GM18861 (cell line): ENCODE measurements around the gene ARID3B.

Source experiments
- ATAC-seq: cut with Tn5 transposase; IDR thresholded peaks from one replicate; pipeline ENCODE4 v1.9.1; 2021; ENCODE audit not compliant: unreplicated experiment

ARID3B gene

DNA sequence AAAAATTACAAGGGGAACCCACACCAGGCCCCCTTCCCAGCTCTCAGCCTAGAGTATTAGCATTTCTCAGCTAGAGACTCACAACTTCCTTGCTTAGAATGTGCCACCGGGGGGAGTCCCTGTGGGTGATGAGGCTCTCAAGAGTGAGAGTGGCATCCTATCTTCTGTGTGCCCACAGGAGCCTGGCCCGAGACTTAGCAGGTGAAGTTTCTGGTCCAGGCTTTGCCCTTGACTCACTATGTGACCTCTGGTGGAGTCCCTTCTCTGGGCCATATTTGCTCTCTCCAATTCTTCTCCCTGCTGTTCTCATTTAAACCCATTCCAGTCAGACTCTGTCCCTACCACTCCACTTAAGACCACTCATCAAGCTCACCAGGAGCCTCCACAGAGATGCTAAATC lies 92.8 kb downstream of the ARID3B start:
- ATAC-seq, result no peak

DNA sequence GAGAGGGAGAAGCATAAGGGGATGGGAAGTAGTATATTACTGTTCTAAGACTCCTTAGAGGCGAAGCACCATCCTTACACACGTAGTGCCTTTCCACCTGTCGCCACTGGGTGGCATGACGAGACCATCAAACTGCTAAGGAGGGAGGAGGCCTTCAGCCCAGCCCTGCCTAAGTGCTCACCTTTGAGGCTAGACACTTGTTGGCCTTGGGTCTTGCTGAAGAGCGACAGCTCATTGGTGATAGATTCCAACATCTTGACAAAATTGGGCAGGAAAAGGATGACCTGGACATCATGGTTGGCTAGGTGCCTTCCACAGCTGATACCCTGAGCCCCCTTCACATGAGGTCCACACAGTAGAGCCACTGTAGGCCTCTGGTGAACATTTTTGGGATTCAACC lies 94.2 kb downstream of the ARID3B start:
- ATAC-seq, result peak; percentile 57

DNA sequence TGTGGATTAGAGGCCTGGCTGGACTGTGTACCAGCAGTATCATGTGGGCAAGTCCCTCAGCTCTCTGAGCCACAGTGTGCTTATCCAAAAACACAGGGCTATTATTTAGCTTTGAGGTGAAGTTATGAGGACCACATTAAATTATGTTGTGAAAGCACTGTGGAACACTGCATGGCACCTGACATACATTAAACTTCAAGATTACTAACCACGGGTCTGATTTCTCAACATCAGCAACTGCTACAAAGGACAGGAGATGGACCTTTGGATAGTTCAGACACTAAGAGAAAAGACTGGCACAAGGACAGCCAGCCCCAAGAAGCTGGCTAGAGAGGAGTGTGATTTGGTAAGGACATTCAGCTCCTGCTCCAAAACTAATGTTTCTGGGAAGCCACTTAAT lies 96.0 kb downstream of the ARID3B start:
- ATAC-seq, result no peak

DNA sequence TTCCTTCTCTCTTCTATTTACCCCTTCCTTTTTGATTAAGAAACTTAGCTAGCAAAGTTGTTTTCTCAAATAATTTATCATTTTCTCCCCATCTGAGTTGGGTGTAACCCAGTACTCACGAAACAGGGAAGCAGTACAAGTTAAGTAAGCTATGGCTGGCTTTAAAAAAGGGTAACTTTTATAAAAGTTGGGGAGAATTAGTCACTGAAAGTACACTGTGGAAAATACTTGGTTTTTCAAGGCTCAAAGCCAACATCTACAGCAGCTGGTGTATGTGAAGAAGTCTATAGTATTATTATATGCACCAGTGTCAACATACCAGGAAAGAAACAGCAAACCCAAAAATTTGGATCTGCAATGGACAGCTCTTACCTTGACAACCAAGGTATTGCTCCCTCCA lies 100.1 kb downstream of the ARID3B start:
- ATAC-seq, result no peak

GRCh38 chr15:74642348-74642733 lies 101.3 kb downstream of the ARID3B start:
- no peak for ATAC-seq

DNA sequence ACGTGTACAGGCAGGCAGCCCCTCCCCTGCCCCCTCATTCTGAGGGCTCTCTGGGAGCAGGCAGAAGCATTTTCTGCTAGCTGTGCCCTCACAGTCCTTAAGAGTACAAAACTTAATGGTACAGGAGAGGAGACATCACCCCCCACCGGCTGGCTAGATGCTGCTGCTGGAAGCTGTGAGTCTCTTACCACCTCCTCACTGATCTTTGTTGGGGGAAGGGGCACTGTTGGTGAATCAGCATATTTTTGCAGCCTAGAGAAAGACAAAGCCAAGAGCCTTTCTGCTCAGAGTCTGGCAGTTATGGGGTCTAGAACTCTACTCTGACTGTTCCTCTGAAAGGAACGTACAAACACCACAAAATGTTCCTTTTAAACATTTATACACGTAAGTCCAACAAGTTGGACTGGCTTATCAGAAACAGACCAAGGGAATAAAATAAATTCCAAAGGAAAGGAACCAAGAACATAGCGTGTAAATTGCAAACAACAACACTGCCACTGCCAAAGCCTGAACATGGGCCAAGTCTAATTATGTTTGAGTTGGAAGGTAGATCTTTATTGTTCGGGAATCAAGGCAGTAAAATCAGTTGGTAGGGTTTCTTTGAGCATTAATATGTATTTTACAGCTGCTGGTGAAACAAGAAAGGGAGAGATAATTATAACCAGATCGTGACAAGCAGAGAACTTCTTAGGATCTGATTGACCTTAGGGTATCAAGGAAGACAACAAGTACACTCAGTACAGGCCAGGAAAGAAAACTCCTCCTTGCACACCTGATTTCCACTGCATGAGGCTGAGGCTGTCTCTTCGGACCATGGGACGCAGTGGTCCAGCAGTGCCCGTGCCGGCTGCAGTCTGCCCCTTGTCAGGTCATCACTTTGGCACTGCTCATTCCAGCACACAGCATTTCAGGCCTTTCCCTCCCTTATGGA lies 102.0 kb downstream of the ARID3B start:
- no peak for ATAC-seq

- ATAC-seq, result no peak
These were observed 102.7 kb downstream of the ARID3B start for GRCh38 chr15:74643665-74644204.

DNA sequence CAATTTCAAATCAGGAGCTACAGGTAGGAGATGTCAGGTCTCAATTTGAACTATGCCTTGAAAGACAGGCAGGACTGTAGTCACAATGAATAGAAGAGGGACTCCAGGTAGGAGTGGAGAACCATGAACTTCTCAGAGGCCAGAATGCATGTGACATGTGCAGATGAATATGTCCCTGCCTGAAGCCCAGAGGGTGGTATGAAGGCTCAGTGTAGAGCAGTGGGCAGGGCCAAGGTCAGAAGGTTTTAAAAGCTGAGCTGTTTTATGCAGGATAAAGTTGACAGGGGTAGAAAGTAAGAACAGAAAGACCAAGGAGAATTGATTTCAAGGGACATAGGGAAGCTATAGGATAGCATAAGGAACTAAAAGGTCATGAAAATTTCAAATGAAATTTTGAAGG lies 105.5 kb downstream of the ARID3B start:
- no peak for ATAC-seq
